HG03575 (cell line): ENCODE measurements around the gene RGS9BP.
A peak's percentile ranks its signal among the peaks of the same experiment; 100 is the strongest.

Source experiments
- ATAC-seq: cut with Tn5 transposase; IDR thresholded peaks from one replicate; pipeline ENCODE4 v1.9.1; 2021; ENCODE audit not compliant: unreplicated experiment, insufficient number of reproducible peaks, low FRiP score; ENCODE audit errors: extremely low read depth

Gene RGS9BP

DNA sequence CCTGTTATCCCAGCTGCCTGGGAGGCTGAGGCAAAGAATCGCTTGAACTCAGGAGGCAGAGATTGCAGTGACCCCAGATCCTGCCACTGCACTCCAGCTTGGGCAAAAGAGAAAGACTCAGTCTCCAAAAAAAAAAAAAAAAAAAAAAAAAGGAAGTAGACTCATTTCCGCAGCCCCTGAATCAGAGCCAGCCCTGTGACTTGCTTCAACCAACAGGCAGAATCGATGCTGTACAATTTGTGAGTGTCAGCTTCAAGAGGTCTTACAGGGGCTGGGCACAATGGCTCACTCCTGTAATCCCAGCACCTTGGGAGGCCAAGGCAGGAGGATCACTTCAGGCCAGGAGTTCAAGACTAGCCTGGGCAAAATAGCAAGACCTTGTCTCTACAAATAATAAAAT, 13.5 kb upstream of the RGS9BP start:
- no peak for ATAC-seq

DNA sequence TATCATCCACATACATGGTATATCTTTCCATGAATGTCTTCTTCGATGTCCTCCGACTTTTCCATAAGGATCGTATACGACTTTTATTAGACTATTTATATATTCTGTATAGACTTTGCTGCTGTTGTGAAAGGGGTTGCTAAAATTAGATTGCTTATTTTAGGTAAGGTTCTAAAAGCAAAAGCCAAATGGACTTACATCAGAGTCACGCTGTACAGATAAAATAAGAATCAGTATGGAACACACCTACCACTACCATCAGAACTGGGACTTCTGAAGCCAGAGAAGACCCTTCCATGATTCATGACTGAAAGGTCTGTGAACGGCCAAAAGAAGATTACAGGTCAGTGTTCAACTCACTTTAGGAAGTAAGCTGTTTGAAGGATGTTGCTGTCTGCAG, 9.6 kb upstream of the RGS9BP start:
- ATAC-seq, result no peak

DNA sequence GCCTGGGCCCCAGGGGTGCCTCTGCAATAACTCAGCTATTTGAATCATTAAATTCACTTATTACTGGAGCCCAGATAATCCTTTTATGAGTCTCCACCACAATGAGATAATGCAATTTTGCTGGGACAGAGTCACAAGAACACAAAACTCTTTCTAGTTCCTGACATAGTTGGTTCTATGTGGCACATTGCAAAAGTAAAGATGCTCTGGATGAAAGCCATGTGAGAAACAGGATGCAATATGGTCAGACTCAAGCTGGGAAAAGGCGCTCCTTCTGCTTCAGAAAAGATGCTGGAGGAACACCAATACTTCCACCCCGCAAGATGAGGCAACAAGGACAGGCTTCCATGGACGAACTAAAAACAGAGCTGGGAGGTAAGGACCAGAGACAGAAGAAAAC, 6.3 kb upstream of the RGS9BP start:
- no peak for ATAC-seq

DNA sequence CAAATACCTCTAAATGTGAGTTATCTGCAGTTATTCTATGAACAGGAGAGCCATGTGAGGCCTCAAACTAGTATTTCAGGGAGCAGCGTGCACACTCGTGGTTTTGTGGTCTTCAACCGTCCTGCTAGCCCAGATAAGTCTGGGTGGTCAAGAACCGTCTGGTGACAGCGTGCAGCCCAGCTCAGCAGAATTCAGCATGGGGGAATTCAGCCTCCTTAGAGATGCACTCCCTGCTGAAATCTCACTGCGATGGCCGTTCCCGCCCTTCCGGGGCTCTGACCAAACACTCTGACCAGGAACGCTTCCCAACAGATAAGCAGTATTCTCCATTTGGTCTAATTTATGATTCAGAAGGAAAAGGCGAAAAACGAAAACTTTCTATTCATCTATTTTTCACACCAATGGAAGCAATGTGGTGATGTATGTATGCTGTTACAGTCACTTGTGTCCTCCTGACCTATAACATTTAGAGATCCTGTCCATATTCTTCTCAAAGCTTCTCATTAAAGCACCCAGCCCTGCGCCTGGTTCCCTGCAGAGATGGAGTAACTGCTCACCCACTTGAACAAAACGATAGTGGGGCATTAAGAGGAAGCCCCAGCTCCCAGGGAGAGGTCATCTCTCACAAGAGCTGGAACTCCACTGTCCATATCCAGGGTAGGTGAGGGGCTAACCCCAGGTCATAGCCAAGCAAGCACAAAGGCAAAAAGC, 3.6 kb upstream of the RGS9BP start:
- no peak for ATAC-seq

DNA sequence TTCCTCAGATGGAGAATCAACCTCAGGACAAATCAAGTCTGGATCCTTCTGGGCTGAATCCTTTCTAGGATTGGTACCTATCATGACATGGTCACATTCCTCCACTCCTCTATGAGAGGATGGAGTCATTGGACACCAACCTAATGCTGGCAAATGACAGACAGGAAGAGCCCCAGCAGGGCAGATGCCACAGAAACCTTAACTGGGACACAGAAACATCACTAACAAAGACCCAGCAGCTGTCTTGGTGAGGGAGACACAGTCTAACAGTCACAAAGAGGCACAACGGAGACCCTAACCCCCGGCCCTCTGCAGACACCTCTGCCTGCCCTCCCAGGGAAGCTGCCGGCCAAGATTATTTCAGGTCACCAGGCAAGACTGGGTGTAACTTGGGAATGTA, 2.8 kb upstream of the RGS9BP start:
- ATAC-seq, result no peak

DNA sequence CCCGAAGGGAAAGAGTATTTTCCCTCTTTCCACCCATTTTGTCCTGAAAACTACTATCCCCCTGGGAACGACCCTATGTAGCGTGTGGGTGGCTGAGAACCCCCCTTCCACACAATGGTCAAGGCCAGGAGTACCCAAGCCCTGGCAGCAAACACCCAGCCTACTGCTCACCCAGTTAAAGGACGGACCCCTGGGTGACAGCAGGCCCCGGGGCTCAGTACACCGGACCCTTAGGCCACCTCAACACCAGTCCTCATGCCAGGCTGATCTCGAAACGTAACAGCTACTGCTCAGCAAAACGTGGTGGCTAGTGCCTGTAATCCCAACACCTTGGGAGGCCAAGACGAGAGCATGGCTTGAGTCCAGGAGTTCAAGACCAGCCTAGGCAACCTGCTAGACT, 2.1 kb upstream of the RGS9BP start:
- ATAC-seq, result no peak

DNA sequence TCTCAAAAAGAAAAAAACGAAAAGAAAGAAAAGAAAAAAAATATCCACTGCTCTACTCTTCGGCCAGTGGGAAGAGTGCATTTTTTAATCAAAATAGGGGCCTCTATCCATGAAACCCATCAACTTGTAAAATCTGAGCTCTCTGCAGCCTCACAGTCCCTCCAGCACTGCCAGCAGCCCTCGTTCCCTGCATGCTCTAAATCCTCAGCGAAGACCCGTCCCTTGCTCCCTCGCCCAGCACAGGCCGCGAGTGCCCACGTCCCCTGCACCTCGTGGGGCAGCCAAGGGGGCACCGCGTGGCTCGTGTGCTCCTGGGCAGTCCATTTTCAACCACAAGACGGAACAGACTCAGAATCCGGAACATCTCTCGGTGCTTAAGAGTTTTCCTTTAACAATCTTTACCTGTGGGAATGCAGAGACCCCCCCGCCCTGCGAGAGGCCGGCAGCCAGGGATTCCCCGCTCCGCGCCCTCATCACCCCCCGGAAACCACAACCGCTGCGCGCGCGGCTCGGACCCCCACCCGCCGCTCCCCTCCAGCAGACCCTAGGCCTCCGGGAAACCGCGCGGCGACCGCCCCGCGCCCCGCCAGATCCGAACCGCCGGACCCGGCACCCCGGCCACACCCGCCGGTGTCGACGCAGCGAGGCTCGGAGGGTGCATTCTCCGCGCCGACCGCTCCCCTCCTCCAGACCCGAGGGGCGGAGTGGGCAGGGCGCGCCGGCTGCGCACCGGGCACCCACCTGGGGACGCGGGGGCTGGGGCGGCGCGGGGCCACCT, 1.3 kb upstream of the RGS9BP start:
- ATAC-seq, result no peak

DNA sequence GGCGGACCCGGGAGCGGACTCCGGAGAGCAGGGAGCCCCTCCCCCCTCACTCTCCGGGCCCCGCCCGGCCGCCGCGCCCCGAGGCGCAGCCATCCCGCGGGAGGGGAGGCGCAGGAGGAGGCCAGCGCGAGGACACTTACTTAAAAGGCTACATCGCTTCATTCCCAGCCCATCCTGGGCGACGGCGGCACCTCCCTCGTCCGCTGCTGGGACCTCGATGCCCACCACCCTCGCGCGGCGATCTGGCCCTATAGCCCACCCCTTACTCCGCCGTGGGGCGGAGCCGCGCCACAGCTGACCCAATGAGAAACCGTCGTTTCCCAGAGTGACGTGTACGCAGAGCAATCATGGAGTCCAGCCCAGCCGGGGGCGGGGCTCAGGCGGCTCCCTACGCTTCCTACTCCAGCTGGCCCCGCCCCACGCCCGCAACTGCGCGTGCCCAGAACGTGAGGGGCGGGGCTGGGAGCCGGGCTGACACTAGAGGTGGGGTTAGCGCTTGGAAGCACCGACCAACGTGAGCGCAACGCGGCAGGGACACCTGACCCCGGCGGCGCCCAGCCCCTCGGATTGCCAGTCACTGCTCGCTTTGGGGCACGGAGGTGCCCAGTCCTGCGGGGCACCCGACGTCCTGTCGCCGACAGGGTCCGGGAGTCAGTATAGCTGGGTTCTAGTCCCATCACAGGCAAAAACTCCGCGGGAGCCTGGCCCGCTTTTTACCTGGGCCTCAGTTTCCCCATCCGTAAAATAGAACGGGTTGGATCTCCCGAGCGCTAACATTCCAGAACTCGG, 523 bp upstream of the RGS9BP start, which contains the start of gene ANKRD27:
TSS of gene ANKRD27 (minus strand) at position 250 of the 789 bp plus-strand sequence. CDS start 16,165 bp downstream, outside the sequence.
- peak; percentile 86 for ATAC-seq

DNA sequence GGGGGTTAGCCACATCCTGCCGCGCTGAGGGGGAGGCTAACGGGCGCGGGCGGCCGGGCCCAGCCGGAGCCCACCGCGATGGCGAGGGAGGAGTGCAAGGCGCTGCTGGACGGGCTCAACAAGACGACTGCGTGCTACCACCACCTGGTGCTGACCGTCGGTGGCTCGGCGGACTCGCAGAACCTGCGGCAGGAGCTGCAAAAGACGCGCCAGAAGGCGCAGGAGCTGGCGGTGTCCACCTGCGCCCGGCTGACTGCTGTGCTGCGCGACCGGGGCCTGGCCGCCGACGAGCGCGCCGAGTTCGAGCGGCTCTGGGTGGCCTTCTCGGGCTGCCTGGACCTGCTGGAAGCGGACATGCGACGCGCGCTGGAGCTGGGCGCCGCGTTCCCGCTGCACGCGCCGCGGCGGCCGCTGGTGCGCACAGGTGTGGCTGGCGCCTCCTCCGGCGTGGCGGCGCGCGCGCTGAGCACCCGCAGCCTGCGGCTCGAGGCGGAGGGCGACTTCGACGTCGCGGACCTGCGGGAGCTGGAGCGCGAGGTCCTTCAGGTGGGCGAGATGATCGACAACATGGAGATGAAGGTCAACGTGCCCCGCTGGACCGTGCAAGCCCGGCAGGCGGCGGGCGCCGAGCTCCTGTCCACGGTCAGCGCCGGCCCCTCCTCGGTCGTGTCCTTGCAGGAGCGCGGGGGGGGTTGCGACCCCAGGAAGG, 692 bp downstream of the RGS9BP start:
- no peak for ATAC-seq

DNA sequence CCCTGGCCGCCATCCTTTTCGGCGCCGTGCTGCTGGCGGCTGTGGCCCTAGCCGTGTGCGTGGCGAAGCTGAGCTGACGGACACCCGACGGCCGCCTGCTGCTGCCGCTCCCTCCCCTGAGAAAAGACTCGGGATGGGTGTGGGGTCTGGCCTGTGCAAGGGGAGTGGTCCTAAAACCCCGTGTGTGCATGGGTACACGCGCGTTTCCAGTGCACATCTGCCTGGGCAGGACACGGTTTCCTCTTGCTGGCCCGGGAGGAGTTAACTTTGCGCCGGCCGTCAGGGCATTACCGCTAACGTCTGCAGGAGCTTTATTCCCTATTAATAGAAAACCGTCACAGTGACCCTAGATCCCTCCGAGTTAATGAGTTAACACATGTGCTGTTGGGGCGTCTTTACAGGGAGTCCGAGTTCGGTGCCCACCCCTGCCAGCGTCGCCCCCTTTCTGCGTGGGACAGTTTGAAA, 1.3 kb downstream of the RGS9BP start:
- no peak for ATAC-seq

DNA sequence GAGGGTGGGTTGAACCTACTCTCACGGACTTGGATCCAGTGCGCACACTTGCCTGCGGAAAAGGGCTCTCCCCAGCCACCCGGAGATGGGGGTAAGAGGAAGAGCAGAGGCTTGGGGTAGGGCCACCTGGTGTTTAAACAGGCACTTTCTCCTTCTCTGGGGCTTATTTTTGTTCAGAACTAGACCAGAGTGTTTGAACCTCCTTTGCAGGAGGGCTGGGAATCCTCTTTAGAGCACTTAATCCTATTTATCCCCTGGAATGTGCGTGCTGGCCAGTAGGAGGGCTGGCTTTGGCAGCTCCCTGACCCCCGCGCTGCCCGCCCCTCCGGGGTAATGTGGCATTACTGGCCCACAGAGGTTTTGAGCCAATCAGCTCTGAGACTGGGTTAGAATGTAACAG, 2.0 kb downstream of the RGS9BP start:
- ATAC-seq, result no peak

DNA sequence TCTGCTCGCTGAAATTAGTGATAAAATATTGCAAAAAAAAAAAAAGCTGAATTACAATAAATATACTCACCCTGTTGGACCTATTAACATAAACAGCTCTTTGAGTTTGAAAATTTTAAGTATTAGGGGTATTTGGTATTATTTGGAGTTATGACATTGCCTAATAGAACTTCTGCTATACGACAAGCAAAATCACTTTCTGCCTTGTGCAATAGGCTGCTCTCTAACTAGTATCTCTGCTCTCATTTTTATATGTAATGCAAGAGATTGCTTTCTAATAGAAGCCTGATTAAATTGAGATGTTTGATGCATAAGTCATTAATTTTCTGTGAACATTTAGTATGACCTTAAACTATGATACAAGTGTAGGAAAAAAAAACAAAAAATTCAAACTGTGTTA, 5.3 kb downstream of the RGS9BP start:
- no peak for ATAC-seq

DNA sequence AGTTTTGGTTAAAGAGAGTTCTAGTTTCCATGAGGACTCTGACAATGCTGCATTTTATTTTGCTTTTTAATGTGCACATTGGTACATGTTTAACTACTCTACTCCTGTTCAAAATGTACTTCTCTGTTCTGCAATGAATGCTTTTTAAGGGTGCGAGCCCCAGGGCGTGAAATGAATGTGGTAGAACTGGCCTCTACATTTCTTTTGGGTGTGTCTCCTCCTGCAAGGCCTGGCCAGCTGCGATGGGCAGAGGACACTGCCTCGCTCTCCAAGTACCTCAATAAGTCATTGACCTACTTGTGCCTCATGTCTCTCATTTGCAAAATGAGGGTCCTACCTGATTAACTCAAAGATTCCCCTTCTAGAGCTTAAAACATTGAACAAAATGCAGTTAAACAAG, 6.7 kb downstream of the RGS9BP start:
- ATAC-seq, result no peak

DNA sequence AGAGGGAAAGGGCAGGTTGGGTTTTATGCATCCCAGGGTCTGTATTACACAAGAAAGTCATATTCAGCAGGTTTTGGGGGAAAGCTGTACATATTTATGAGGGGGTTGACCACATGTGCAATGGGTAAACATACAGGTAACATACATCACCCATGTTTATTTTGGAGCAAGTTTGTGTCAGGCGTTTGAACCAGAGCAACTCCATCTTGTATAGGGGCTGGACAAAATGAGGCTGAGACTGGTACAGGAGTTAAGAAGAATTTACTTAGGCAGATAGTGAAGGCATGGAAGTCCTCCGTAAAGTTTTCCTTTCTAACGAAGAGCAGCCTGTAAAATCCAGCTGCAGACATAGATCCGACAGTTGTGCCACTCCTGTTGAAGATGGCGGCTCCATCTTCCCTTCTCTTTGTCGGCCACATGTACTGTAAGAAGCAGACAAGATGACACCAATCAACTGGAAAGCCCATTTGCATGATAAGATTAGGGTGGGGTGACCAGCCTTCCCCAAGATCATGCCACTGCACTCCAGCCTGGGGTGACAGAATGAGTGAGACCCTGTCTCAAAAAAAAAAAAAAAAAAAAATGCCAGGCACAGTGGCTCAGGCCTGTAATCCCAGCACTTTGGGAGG, 11.3 kb downstream of the RGS9BP start:
- no peak for ATAC-seq

DNA sequence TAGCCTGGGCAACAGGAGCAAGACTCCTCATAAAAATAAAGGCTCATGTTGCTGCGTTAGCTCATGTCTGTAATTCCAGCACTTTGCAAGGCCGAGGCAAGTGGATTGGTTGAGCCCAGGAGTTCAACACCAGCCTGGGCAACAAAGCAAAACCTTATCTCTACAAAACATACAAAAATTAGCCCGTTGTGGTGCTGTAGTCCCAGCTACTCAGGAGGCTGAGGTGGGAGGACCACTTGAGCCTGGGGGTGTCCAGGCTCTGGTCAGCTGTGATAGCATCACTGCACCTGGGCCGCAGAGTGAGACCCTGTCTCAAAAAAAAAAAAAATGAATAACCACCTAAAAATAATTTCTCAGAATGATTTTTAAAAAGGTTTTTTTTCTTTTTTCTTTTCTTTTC, 12.0 kb downstream of the RGS9BP start:
- no peak for ATAC-seq

DNA sequence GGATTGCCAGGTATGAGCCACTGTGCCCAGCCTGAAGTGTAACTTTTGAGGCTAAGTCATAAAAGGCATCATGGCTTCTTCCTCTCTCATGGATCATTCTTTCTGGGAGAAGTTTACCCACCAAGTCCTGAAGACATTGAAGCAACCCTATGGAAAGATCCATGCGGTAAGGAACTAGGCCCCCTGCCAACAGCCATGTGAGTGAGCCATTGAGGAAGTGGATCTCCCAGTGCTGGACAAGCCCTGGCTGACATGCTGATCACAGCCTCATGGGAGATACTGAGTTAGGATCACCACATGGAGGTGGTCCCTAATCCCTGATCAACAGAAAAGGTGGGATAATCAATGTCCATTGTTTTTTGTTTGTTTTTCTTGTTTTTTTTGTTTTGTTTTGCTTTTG, 12.7 kb downstream of the RGS9BP start:
- ATAC-seq, result no peak

DNA sequence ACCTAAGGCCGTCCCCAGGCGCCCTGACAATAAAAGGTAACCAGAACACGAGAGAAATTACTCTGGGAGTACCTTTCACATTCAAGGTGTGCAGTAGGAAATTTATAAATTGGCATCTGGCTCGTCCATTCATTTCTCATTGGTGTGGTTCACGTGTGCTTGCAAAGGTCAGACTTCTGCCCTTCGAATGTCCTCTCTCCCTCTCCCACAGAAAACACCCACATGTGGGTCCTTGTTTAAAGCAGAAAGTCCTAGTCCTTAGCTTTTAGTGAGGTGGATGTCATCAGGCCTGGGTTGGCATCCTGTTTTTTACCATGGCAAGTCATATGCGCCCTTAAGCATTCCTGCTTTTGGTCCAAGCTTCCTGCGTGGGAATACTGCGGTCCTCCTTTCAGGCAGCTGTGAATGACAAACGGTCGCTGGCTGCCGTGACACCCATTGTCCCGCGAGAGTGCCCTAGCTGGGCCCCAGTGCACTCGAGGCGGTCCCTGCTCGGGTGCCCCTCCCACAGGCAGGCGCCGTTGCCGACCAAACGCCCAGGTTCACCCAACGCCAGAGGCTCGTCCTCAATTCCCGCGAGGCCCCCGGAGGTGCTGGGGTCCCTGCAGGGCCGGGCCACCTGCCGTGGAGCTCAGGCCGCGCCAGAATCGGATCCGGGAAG, 15.8 kb downstream of the RGS9BP start, which contains the start of gene NUDT19:
TSS of gene NUDT19 (plus strand) at position 531 of the 661 bp plus-strand sequence. CDS start 140 bp downstream, outside the sequence.
- no peak for ATAC-seq
